ENCODE measurements around the gene SERINC5.

The SERINC5 gene

GRCh38 chr5:80082731-80083100 is 173.1 kb downstream of the SERINC5 start:
- peak; percentile 16 to 45 for DNase-seq (ENCODE audit: low read depth in 1 of 2, low spot score in 1 of 2)
- TF ChIP-seq CTCF (IDR thresholded peaks at IDR 0.05; ENCODE audit: insufficient read depth, low read length) (no peak), GABPA (IDR thresholded peaks at IDR 0.05; ENCODE audit: low read depth) (no peak), POLR2AphosphoS5 (IDR thresholded peaks at IDR 0.05; ENCODE audit: low read depth) (no peak), REST (IDR thresholded peaks at IDR 0.05; ENCODE audit: insufficient replicate concordance, low read depth) (no peak), SPI1 (IDR thresholded peaks at IDR 0.05; ENCODE audit: borderline replicate concordance, low read depth) (no peak)
- H3K27ac ChIP-seq (replicated peaks), result no peak overlapping the region
- no peak overlapping the region for H3K4me3 ChIP-seq (replicated peaks; ENCODE audit: insufficient read depth, low read length)
- no peaks in the 10 kb centered on the region for H3K27me3 ChIP-seq (ENCODE audit: insufficient read depth, poor library complexity, severe bottlenecking)

GRCh38 chr5:80082281-80082680 is 173.6 kb downstream of the SERINC5 start:
- TF ChIP-seq CTCF (IDR thresholded peaks at IDR 0.05; ENCODE audit: insufficient read depth, low read length), result no peak
- TF ChIP-seq POLR2AphosphoS5 (IDR thresholded peaks at IDR 0.05; ENCODE audit: low read depth), result no peak
- no peak for TF ChIP-seq REST (IDR thresholded peaks at IDR 0.05; ENCODE audit: insufficient replicate concordance, low read depth)
- TF ChIP-seq SPI1 (IDR thresholded peaks at IDR 0.05; ENCODE audit: borderline replicate concordance, low read depth), result no peak
- no peak for TF ChIP-seq GABPA (IDR thresholded peaks at IDR 0.05; ENCODE audit: low read depth)
- DNase-seq (ENCODE audit: low read depth in 1 of 2, low spot score in 1 of 2), result no peak
- no peak overlapping the region for H3K4me3 ChIP-seq (replicated peaks; ENCODE audit: insufficient read depth, low read length)
- no peaks in the 10 kb centered on the region for H3K27me3 ChIP-seq (ENCODE audit: insufficient read depth, poor library complexity, severe bottlenecking)
- no peak overlapping the region for H3K27ac ChIP-seq (replicated peaks)

- Histone ChIP-seq H3K27me3 (ENCODE audit: insufficient read depth, poor library complexity, severe bottlenecking) (no peaks in the 10 kb centered on the region), H3K4me3 (replicated peaks; ENCODE audit: insufficient read depth, low read length) (no peak overlapping the region), H3K27ac (replicated peaks) (no peak overlapping the region)
- no peak for DNase-seq (ENCODE audit: low read depth in 1 of 2, low spot score in 1 of 2)
- no peak for TF ChIP-seq CTCF (IDR thresholded peaks at IDR 0.05; ENCODE audit: insufficient read depth, low read length)
- TF ChIP-seq SPI1 (IDR thresholded peaks at IDR 0.05; ENCODE audit: borderline replicate concordance, low read depth), result no peak
- no peak for TF ChIP-seq REST (IDR thresholded peaks at IDR 0.05; ENCODE audit: insufficient replicate concordance, low read depth)
- no peak for TF ChIP-seq GABPA (IDR thresholded peaks at IDR 0.05; ENCODE audit: low read depth)
- no peak for TF ChIP-seq POLR2AphosphoS5 (IDR thresholded peaks at IDR 0.05; ENCODE audit: low read depth)
Measured at GRCh38 chr5:80078921-80079320, 176.9 kb downstream of the SERINC5 start.
